C1 segment of cervical spinal cord (tissue), 14 donors: ENCODE results near the gene DNAJC10.

Experiments
- DNase-seq, 14 donors: peaks; one replicate each; lab custom pipeline; 2025; lab: John Stamatoyannopoulos, UW

Gene DNAJC10

DNA sequence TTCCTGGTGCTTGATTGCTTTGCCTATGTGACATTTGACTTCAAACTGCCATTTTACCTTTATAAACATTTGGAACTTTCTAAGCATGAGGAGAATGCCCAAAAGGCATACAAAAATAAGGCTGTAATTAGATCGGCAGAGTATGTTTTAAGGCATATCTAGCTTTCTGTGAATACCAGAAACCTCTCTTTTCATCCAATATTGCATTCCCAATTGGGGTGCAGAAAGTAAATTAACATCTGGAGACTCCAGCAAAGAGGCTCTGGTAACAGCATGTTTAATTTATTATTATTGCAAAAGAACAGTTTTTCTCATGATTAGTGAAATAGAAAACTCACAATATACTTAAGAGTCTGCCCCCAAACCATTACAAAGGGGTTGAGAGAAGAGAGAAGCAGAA, 118.2 kb downstream of the DNAJC10 start:
- DNase-seq, result no peak

DNA sequence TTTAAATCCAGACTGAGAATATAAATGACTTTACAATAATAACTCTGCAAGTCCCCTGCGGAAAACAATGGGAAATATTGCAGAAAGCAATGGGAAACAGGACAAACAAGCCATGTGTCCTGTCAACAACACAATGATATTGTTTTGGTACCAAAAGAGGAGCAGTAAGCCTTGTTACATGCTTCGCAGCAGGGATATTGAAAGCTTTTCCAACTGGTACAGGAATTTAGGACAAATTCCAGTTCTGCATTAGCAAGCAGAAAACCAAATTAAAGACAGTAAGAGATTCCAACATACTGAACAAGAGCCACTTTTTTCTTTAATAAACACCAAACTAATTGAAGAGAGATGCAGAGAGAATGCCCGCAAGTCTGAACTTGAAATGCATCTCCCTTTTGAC, 120.4 kb downstream of the DNAJC10 start:
- DNase-seq, result peak in 1 of 14 donors; percentile 32
